Measurements from ENCODE around the gene ACSS3.

The ACSS3 gene

GRCh38 chr12:81300454-81300853, 222.6 kb downstream of the ACSS3 start:
- FAIRE-seq: no peak

GRCh38 chr12:81303935-81304334, 226.1 kb downstream of the ACSS3 start:
- no peak for FAIRE-seq

Data from endometrium (tissue), 2 donors.